Measurements from ENCODE around the gene SLC43A3. TPM values are rescaled to one million over a fixed set of nuclear protein-coding genes. Genes with fewer than 3 reads are reported as not detected.

Gene SLC43A3
- total and polyA plus RNA-seq, 9 of the 15 experiments (the other 6 are each of a cell fraction or from before 2014, with no cell fraction given) = 63.7 to 281 (median 139) TPM

- no peak for TF ChIP-seq NCOA1 (IDR thresholded peaks at IDR 0.05; ENCODE audit: low read depth)
- TF ChIP-seq RERE (CRISPR knock-in tag; IDR thresholded peaks at IDR 0.05; ENCODE audit: borderline replicate concordance) = 0 out of 2 replicates have a peak, but pooled peaks have one; percentile 32
- TF ChIP-seq EGR1 (conservative IDR thresholded peaks at IDR 0.05) = no peak
- no peak for TF ChIP-seq PHF20 (IDR thresholded peaks at IDR 0.05; ENCODE audit: partially characterized antibody)
- TF ChIP-seq DEAF1 (CRISPR knock-in tag; IDR thresholded peaks at IDR 0.05) = no peak
- no peak for TF ChIP-seq SRSF3 (IDR thresholded peaks at IDR 0.05; ENCODE audit: insufficient read depth, low read length)
- TF ChIP-seq JUND (IDR thresholded peaks at IDR 0.05; ENCODE audit: borderline replicate concordance, low read depth, low read length) = no peak
- TF ChIP-seq JUND (tag; IDR thresholded peaks at IDR 0.05; ENCODE audit: borderline replicate concordance, low read depth, low read length) = no peak
- no peak for TF ChIP-seq POU5F1 (IDR thresholded peaks at IDR 0.05; ENCODE audit: borderline replicate concordance, low read depth, low read length, partially characterized antibody)
- TF ChIP-seq GTF2F1 (IDR thresholded peaks at IDR 0.05; ENCODE audit: low read depth, low read length) = no peak
- TF ChIP-seq MCM3 (IDR thresholded peaks at IDR 0.05) = no peak
- TF ChIP-seq TFAM (CRISPR knock-in tag; conservative IDR thresholded peaks at IDR 0.05) = no peak
- no peak for TF ChIP-seq ZNF717 (CRISPR knock-in tag; IDR thresholded peaks at IDR 0.05)
- TF ChIP-seq ELF1 (tag; IDR thresholded peaks at IDR 0.05) = no peak
- no peak for TF ChIP-seq ATF1 (CRISPR knock-in tag; IDR thresholded peaks at IDR 0.05)
- TF ChIP-seq ATF1 (tag; IDR thresholded peaks at IDR 0.05) = no peak
- TF ChIP-seq HDAC3 (IDR thresholded peaks at IDR 0.05; ENCODE audit: borderline replicate concordance, partially characterized antibody) = no peak
- TF ChIP-seq SMAD1 (IDR thresholded peaks at IDR 0.05; ENCODE audit: low read depth, low read length, partially characterized antibody) = no peak
- no peak for TF ChIP-seq MBD1 (CRISPR knock-in tag; IDR thresholded peaks at IDR 0.05)
Measured at GRCh38 chr11:57425565-57426438, 1.1 kb downstream of the SLC43A3 start (continued).

Data from K562 (cell line).